Esophagus muscularis mucosa (tissue), 4 donors: Measurements from ENCODE around the gene DAZAP2. TPM values are rescaled to one million over a fixed set of nuclear protein-coding genes. Genes with fewer than 3 reads are reported as not detected.
"Not testable (repeated sequence)": the region's sequence is repeated elsewhere in the genome, so short reads cannot be mapped to it uniquely, and the experiment has no call there.

Experiments
- DNase-seq: peaks from one replicate; pipeline ENCODE4 v3.0.0-alpha.2; 2017; ENCODE audit errors: extremely low spot score
- H3K27ac ChIP-seq, 4 donors: fragments of 200-600 bp; sonication (generic); replicated peaks in 1 of 4; 1 replicate in 3 of 4; 2 replicates in 1 of 4; pipeline ENCODE4 v1.5.1; 2016 to 2019; ENCODE audit warnings: mild to moderate bottlenecking in 1 of 4
- H3K27me3 ChIP-seq, 4 donors: fragments of 200-600 bp; sonication (generic); one replicate each; pipeline versions ENCODE4 v1.5.1 to v1.6.0; 2016 to 2019
- H3K36me3 ChIP-seq, 4 donors: fragments of 200-600 bp; sonication (generic); one replicate each; pipeline ENCODE4 v1.5.1; 2016 to 2019
- H3K4me1 ChIP-seq, 4 donors: fragments of 200-600 bp; sonication (generic); one replicate each; pipeline ENCODE4 v1.5.1; 2016 to 2019
- H3K4me3 ChIP-seq, 4 donors: fragments of 200-600 bp; sonication (generic); 1 replicate in 2 of 4; 2 replicates in 2 of 4; pipeline ENCODE4 v1.5.1; 2016 to 2019; ENCODE audit warnings: mild to moderate bottlenecking in 4 of 4, moderate library complexity in 1 of 4
- H3K9me3 ChIP-seq, 4 donors: fragments of 200-600 bp; sonication (generic); 1 replicate in 3 of 4; 2 replicates in 1 of 4; pipeline ENCODE4 v1.5.1; 2016 to 2019
- CTCF ChIP-seq, 3 experiments: fragments of 200-600 bp in 2 of 3; fragments of 450-650 bp in 1 of 3; sonication (generic) in 2 of 3; IDR thresholded peaks; one replicate each; pipeline ENCODE4 v1.5.1; 2017 to 2019; ENCODE audit warnings: antibody characterized with exemption in 3 of 3, mild to moderate bottlenecking in 2 of 3, moderate library complexity in 1 of 3
- EP300 ChIP-seq: sonication (generic); formaldehyde crosslinking; IDR thresholded peaks from one replicate; pipeline ENCODE4 v1.6.1; 2017; ENCODE audit warnings: antibody characterized with exemption
- POLR2A ChIP-seq: fragments of 450-650 bp; IDR thresholded peaks from one replicate; pipeline ENCODE4 v1.6.1; 2017; ENCODE audit warnings: antibody characterized with exemption, moderate library complexity, mild to moderate bottlenecking, low read depth
- POLR2AphosphoS5 ChIP-seq, 2 donors: sonication (generic); formaldehyde crosslinking; IDR thresholded peaks; one replicate each; pipeline ENCODE4 v1.6.1; 2017; ENCODE audit warnings: antibody characterized with exemption in 2 of 2
- WGBS: methylation state at CpG from one replicate; pipeline ENCODE4 v1.1.5; 2018; 5-methylcytosine and 5-hydroxymethylcytosine counted together
- intact Hi-C: fragments of 100-400 bp; cut with DNase I; formaldehyde crosslinking; loops from one replicate; pipeline ENCODE4 v1.15.1; 2023
- total RNA-seq, 4 donors: library from RNA; depleted of rRNA; stranded (reverse); fragments of >200 nt; gene quantifications; one replicate each; pipeline versions ENCODE4 v1.1.0 to v1.2.1, GENCODE V29; 2016

The DAZAP2 gene
- total RNA-seq, 4 donors from 2014 or later, result 247 to 451 (median 356) TPM

GRCh38 chr12:51224625-51225024, 14.0 kb upstream of the DAZAP2 start:
- no peaks in the 10 kb centered on the region for H3K9me3 ChIP-seq
- no peak overlapping the region for H3K27ac ChIP-seq
- H3K4me3 ChIP-seq, result no peak overlapping the region
- no peaks in the 10 kb centered on the region for H3K36me3 ChIP-seq
- 83% methylated on average over 3 of the region's 3 CpGs for WGBS
- no peaks in the 10 kb centered on the region for H3K27me3 ChIP-seq
- no peak for TF ChIP-seq EP300
- TF ChIP-seq CTCF (IDR thresholded peaks at IDR 0.05), result no peak
- TF ChIP-seq POLR2A, result no peak
- TF ChIP-seq POLR2AphosphoS5 (IDR thresholded peaks at IDR 0.05), result no peak
- intact Hi-C loops, result no loop called here
- peaks cover 0 to 3% (median 0%) of the 10 kb centered on the region in 4 donors for H3K4me1 ChIP-seq
- no peak for DNase-seq

GRCh38 chr12:51225234-51225633, 13.4 kb upstream of the DAZAP2 start:
- H3K27ac ChIP-seq, result no peak overlapping the region
- no peaks in the 10 kb centered on the region for H3K36me3 ChIP-seq
- H3K4me3 ChIP-seq, result no peak overlapping the region
- H3K4me1 ChIP-seq, result peaks cover 0 to 3% (median 0%) of the 10 kb centered on the region in 4 donors
- TF ChIP-seq CTCF (IDR thresholded peaks at IDR 0.05), result no peak
- no peak for TF ChIP-seq POLR2A
- no peak for TF ChIP-seq POLR2AphosphoS5 (IDR thresholded peaks at IDR 0.05)
- WGBS, result 95% methylated on average over 4 of the region's 4 CpGs
- H3K27me3 ChIP-seq, result no peaks in the 10 kb centered on the region
- intact Hi-C loops, result no loop called here
- H3K9me3 ChIP-seq, result no peaks in the 10 kb centered on the region
- no peak for DNase-seq

- Histone ChIP-seq H3K27ac (no peak overlapping the region), H3K4me1 (peaks cover 0 to 3% (median 0%) of the 10 kb centered on the region in 4 donors), H3K9me3 (no peaks in the 10 kb centered on the region), H3K4me3 (no peak overlapping the region), H3K27me3 (no peaks in the 10 kb centered on the region), H3K36me3 (no peaks in the 10 kb centered on the region)
- TF ChIP-seq CTCF (IDR thresholded peaks at IDR 0.05) (no peak), EP300 (no peak), POLR2A (no peak), POLR2AphosphoS5 (IDR thresholded peaks at IDR 0.05) (no peak)
- intact Hi-C loops, result no loop called here
- DNase-seq, result no peak
- 91% methylated on average over 2 of the region's 2 CpGs for WGBS
These were observed 12.9 kb upstream of the DAZAP2 start for GRCh38 chr12:51225771-51226170.

GRCh38 chr12:51227112-51227511, 11.5 kb upstream of the DAZAP2 start:
- H3K9me3 ChIP-seq, H3K4me1 ChIP-seq, H3K27ac ChIP-seq, H3K36me3 ChIP-seq, intact Hi-C loops, H3K4me3 ChIP-seq, H3K27me3 ChIP-seq, DNase-seq: not testable (repeated sequence)
- 82% methylated on average over 5 of the region's 5 CpGs for WGBS

GRCh38 chr12:51227962-51228361, 10.7 kb upstream of the DAZAP2 start:
- H3K27me3 ChIP-seq, result no peaks in the 10 kb centered on the region
- no peaks in the 10 kb centered on the region for H3K9me3 ChIP-seq
- intact Hi-C loops, result no loop called here
- TF ChIP-seq CTCF (IDR thresholded peaks at IDR 0.05), result no peak
- no peak for TF ChIP-seq POLR2AphosphoS5 (IDR thresholded peaks at IDR 0.05)
- TF ChIP-seq POLR2A, result no peak
- TF ChIP-seq EP300, result no peak
- H3K4me3 ChIP-seq, result no peak overlapping the region
- no peak overlapping the region for H3K27ac ChIP-seq
- no peak for DNase-seq
- H3K4me1 ChIP-seq, result no peaks in the 10 kb centered on the region
- 89% methylated on average over 1 of the region's 1 CpG for WGBS
- no peaks in the 10 kb centered on the region for H3K36me3 ChIP-seq
